GM23338 (cell line): ENCODE data around the gene VSIR. TPM values are rescaled to one million over a fixed set of nuclear protein-coding genes. Genes with fewer than 3 reads are reported as not detected.

Experiments used
- ATAC-seq: fragments of 200-7000 bp; cut with Tn5 transposase; 3 replicates; pipeline ENCODE4 v1.9.1; 2020
- DNase-seq: peaks from one replicate; pipeline ENCODE4 v3.0.0-alpha.2; 2015; ENCODE audit warnings: low spot score
- H2AFZ ChIP-seq: fragments of 200-600 bp; sonication (generic); 2 replicates; pipeline ENCODE4 v1.8.0; 2016; ENCODE audit warnings: antibody characterized with exemption, mild to moderate bottlenecking, moderate library complexity
- H3F3A ChIP-seq: fragments of 200-600 bp; sonication (generic); replicated peaks from 2 replicates; pipeline ENCODE4 v1.8.0; 2017; ENCODE audit warnings: antibody characterized with exemption, mixed run types, low read depth
- H3K27ac ChIP-seq: fragments of 200-600 bp; sonication (generic); 2 replicates; pipeline ENCODE4 v1.6.1; 2016; ENCODE audit warnings: low read depth
- H3K27me3 ChIP-seq: fragments of 200-600 bp; sonication (generic); 2 replicates; pipeline ENCODE4 v1.8.0; 2016; ENCODE audit warnings: mild to moderate bottlenecking, mixed run types, moderate library complexity; ENCODE audit not compliant: insufficient read depth
- H3K36me3 ChIP-seq: fragments of 200-600 bp; sonication (generic); 2 replicates; pipeline ENCODE4 v1.8.0; 2016; ENCODE audit warnings: mild to moderate bottlenecking; ENCODE audit not compliant: insufficient read depth
- H3K4me1 ChIP-seq: fragments of 200-600 bp; sonication (generic); 2 replicates; pipeline ENCODE4 v1.8.0; 2016; ENCODE audit warnings: mild to moderate bottlenecking, moderate library complexity; ENCODE audit not compliant: insufficient read depth
- H3K4me2 ChIP-seq: fragments of 200-600 bp; sonication (generic); 2 replicates; pipeline ENCODE4 v1.7.1; 2017; ENCODE audit warnings: mixed run types
- H3K4me3 ChIP-seq: fragments of 200-600 bp; sonication (generic); 2 replicates; pipeline ENCODE4 v1.6.1; 2016; ENCODE audit warnings: mixed run types
- H3K79me2 ChIP-seq: fragments of 200-600 bp; sonication (generic); replicated peaks from 2 replicates; pipeline ENCODE4 v1.8.0; 2017; ENCODE audit warnings: mild to moderate bottlenecking; ENCODE audit not compliant: insufficient read depth
- H3K9me2 ChIP-seq: fragments of 200-600 bp; sonication (generic); 2 replicates; pipeline ENCODE4 v1.8.0; 2017; ENCODE audit not compliant: insufficient read depth
- H4K20me1 ChIP-seq: fragments of 200-600 bp; sonication (generic); replicated peaks from 2 replicates; pipeline ENCODE4 v1.8.0; 2017; ENCODE audit warnings: mild to moderate bottlenecking; ENCODE audit not compliant: insufficient read depth
- H3K27ac Mint-ChIP-seq: 2 replicates; pipeline ENCODE4 v1.8.0; 2020; ENCODE audit warnings: inconsistent platforms, mild to moderate bottlenecking, moderate library complexity, mixed read lengths
- H3K27me3 Mint-ChIP-seq: 3 replicates; pipeline ENCODE4 v1.8.0; 2022; ENCODE audit warnings: low read depth, mild to moderate bottlenecking, moderate library complexity, mixed read lengths, inconsistent platforms; ENCODE audit not compliant: insufficient read depth, poor library complexity
- H3K36me3 Mint-ChIP-seq: 3 replicates; pipeline ENCODE4 v1.8.0; 2021; ENCODE audit warnings: low read depth, mild to moderate bottlenecking, inconsistent platforms, moderate library complexity, mixed read lengths
- H3K4me1 Mint-ChIP-seq: 3 replicates; pipeline ENCODE4 v1.8.0; 2020; ENCODE audit warnings: mild to moderate bottlenecking, inconsistent platforms, mixed read lengths
- H3K4me3 Mint-ChIP-seq: 3 replicates; pipeline ENCODE4 v1.8.0; 2021; ENCODE audit warnings: moderate library complexity, mild to moderate bottlenecking, inconsistent platforms, mixed read lengths
- H3K9me3 Mint-ChIP-seq: 3 replicates; pipeline ENCODE4 v1.8.0; 2020; ENCODE audit warnings: moderate library complexity, mild to moderate bottlenecking, inconsistent platforms, mixed read lengths
- CREB1 ChIP-seq: fragments of 250-450 bp; sonication (Bioruptor Pico); IDR thresholded peaks from 2 replicates; pipeline ENCODE4 v1.5.0; 2020; ENCODE audit warnings: low read depth, mild to moderate bottlenecking, moderate library complexity
- CTCF ChIP-seq, 2 experiments: fragments of 200-600 bp in 1 of 2; sonication (generic) in 1 of 2; conservative IDR thresholded peaks; 2 replicates each; pipeline versions ENCODE4 v1.5.1 to v1.6.1; 2016 to 2017; ENCODE audit warnings: antibody characterized with exemption in 2 of 2, low read depth in 2 of 2, mild to moderate bottlenecking in 2 of 2, moderate library complexity in 1 of 2
- EZH2 ChIP-seq: fragments of 200-600 bp; sonication (generic); IDR thresholded peaks from one replicate; pipeline ENCODE4 v1.8.0; 2017; ENCODE audit warnings: antibody characterized with exemption, mild to moderate bottlenecking, low read depth; ENCODE audit not compliant: unreplicated experiment
- JUNB ChIP-seq: IDR thresholded peaks from one replicate; pipeline ENCODE4 v1.6.1; 2016; ENCODE audit warnings: antibody characterized with exemption; ENCODE audit not compliant: unreplicated experiment
- NANOG ChIP-seq: IDR thresholded peaks from 2 replicates; pipeline ENCODE4 v1.6.1; 2016; ENCODE audit warnings: antibody characterized with exemption, borderline replicate concordance
- STAT1 ChIP-seq: IDR thresholded peaks from one replicate; pipeline ENCODE4 v1.6.1; 2016; ENCODE audit warnings: antibody characterized with exemption; ENCODE audit not compliant: unreplicated experiment
- ZNF114 ChIP-seq: fragments of 250-450 bp; sonication (Bioruptor Pico); IDR thresholded peaks from 2 replicates; pipeline ENCODE4 v1.5.0; 2020; ENCODE audit warnings: mild to moderate bottlenecking, moderate library complexity
- ZNF331 ChIP-seq: fragments of 250-450 bp; sonication (Bioruptor Pico); IDR thresholded peaks from 2 replicates; pipeline ENCODE4 v1.5.0; 2020; ENCODE audit warnings: low read depth, mild to moderate bottlenecking, moderate library complexity
- ZNF462 ChIP-seq: fragments of 250-450 bp; sonication (Bioruptor Pico); IDR thresholded peaks from 2 replicates; pipeline ENCODE4 v1.5.0; 2020; ENCODE audit warnings: mild to moderate bottlenecking, moderate library complexity
- polyA plus RNA-seq: library from polyadenylated mRNA; unstranded; fragments of >200 nt; fragmentation: Nextera tagmentation; extraction: Ambion mirVana; gene quantifications from 2 replicates; pipeline ENCODE4 v1.2.1, GENCODE V29; 2016
- total RNA-seq: library from RNA; depleted of rRNA; stranded (reverse); fragments of >200 nt; shearing (Covaris generic); gene quantifications from 2 replicates; pipeline ENCODE4 v1.2.3, GENCODE V29; 2014

VSIR gene
- total and polyA plus RNA-seq, 2 experiments from 2014 or later: 0.10 to 0.74 TPM

GRCh38 chr10:71701496-71702132, 71.7 kb downstream of the VSIR start (continued):
- no peak for TF ChIP-seq ZNF462 (CRISPR knock-in tag)

GRCh38 chr10:71700731-71701368, 72.5 kb downstream of the VSIR start:
- Mint-ChIP-seq H3K4me1 (no peaks in the 10 kb centered on the region; the same call in 2 of the 3 replicates), H3K4me3 (no peak overlapping the region), H3K36me3 (no peaks in the 10 kb centered on the region), H3K27me3 (no peaks in the 10 kb centered on the region), H3K9me3 (no peaks in the 10 kb centered on the region), H3K27ac (no peak overlapping the region)
- H3K79me2 ChIP-seq: no peaks in the 10 kb centered on the region
- DNase-seq (no peak), ATAC-seq (no peak)
- no peaks in the 10 kb centered on the region for H3K4me1 ChIP-seq
- H3K4me2 ChIP-seq: no peak overlapping the region
- no peaks in the 10 kb centered on the region for H3F3A ChIP-seq
- no peak overlapping the region for H3K27ac ChIP-seq
- H3K4me3 ChIP-seq: no peak overlapping the region
- no peak overlapping the region for H2AFZ ChIP-seq
- H3K36me3 ChIP-seq: no peaks in the 10 kb centered on the region
- H3K9me2 ChIP-seq: no peaks in the 10 kb centered on the region
- no peaks in the 10 kb centered on the region for H3K27me3 ChIP-seq
- no peaks in the 10 kb centered on the region for H4K20me1 ChIP-seq
- TF ChIP-seq ZNF114 (CRISPR knock-in tag) (no peak), CREB1 (no peak), JUNB (no peak), EZH2 (no peak), ZNF331 (CRISPR knock-in tag) (no peak), NANOG (no peak), STAT1 (no peak), CTCF (conservative IDR thresholded peaks at IDR 0.05; ENCODE audit: low read depth in 2 of 2) (no peak)
